Urinary bladder (tissue), 4 donors: ENCODE results near the gene SOX15. TPM values are rescaled to one million over a fixed set of nuclear protein-coding genes. Genes with fewer than 3 reads are reported as not detected.

Experiments used
- DNase-seq: peaks from one replicate; pipeline ENCODE4 v3.0.0-alpha.2; 2015; ENCODE audit errors: extremely low spot score
- H3K27ac ChIP-seq: one replicate; pipeline ENCODE4 v1.5.1; 2013; ENCODE audit warnings: low read depth, mild to moderate bottlenecking, moderate library complexity
- H3K36me3 ChIP-seq: one replicate; pipeline ENCODE4 v1.6.1; 2013; ENCODE audit warnings: mild to moderate bottlenecking, moderate library complexity; ENCODE audit not compliant: insufficient read depth
- H3K4me1 ChIP-seq: one replicate; pipeline ENCODE4 v1.6.1; 2013; ENCODE audit warnings: mild to moderate bottlenecking, moderate library complexity; ENCODE audit not compliant: insufficient read depth
- H3K4me3 ChIP-seq: one replicate; pipeline ENCODE4 v1.5.1; 2013; ENCODE audit warnings: low read depth, low read length
- WGBS: extraction: QIAGEN DNeasy Blood & Tissue Kit; methylation state at CpG from one replicate; pipeline ENCODE4 v1.1.7; 2013; 5-methylcytosine and 5-hydroxymethylcytosine counted together
- polyA plus RNA-seq: library from polyadenylated mRNA; stranded (reverse); fragments of 200-250 nt; gene quantifications from one replicate; pipeline ENCODE4 v1.2.3, GENCODE V29; 2013
- total RNA-seq: library from RNA; depleted of rRNA; stranded (reverse); fragments of >200 nt; gene quantifications from one replicate; pipeline ENCODE4 v1.2.3, GENCODE V29; 2014
- donor health status: healthy with polysubstance abuse.
- donor health status: healthy.

The SOX15 gene
- total and polyA plus RNA-seq, 2 donors = 1.2 to 15.3 TPM

DNA sequence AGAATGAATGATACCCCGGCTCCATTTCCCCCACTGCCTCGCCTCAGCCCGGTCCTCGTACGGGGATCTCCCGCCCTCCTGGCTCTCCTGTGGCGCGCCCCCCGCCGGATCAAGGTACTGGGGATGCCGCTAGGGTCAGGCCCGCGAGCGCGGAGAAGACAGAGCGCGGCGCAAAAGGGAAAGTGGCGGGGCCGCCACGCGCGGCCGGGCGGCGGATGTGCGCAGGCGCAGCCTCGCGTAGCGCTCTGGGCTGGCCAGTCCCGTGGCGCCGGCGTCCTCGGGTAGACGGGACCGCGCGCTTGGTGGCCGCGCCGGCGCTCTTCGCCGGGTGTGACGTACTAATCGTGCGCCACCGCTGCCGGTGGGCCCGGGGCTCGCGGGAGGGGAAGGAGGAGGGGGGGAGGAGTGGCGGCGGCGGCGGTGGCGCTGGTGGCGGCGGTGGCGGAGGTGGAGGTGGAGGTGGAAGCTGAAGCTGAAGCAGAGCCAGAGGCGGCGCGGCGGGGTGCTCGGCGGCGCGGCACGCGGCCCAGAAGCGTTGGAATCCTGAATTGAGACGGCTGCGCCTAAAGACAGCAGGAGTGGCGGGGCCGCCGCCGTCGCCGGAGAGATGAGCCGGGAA, 28.2 kb downstream of the SOX15 start, which contains the start of gene SENP3:
SENP3 (plus strand) TSS at position 331 of the 619 bp plus-strand sequence. CDS start 1,158 bp downstream, outside the sequence.
- Histone ChIP-seq H3K4me1 (no peaks in the 10 kb centered on the region), H3K4me3 (peak within 1 kb of the TSS; percentile 84), H3K27ac (peak within 1 kb of the TSS; percentile 76), H3K36me3 (peaks cover 2% of the 10 kb centered on the region)
- no peak for DNase-seq
- WGBS = under 1% methylated on average over 82 of the region's 82 CpGs

DNA sequence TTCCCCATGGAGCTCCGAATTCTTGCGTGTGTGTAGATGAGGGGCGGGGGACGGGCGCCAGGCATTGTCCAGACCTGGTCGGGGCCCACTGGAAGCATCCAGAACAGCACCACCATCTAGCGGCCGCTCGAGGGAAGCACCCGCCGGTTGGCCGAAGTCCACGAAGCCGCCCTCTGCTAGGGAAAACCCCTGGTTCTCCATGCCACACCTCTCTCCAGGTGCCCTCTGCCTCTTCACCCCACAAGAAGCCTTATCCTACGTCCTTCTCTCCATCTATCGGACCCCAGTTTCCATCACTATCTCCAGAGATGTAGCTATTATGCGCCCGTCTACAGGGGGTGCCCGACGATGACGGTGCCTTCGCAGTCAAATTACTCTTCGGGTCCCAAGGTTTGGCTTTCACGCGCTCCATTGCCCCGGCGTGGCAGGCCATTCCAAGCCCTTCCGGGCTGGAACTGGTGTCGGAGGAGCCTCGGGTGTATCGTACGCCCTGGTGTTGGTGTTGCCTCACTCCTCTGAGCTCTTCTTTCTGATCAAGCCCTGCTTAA, 28.8 kb downstream of the SOX15 start:
- Histone ChIP-seq H3K4me1 (no peaks in the 10 kb centered on the region), H3K36me3 (peaks cover 2% of the 10 kb centered on the region), H3K27ac (peak overlapping the region; percentile 70), H3K4me3 (peak overlapping the region; percentile 84)
- no peak for DNase-seq
- WGBS = under 1% methylated on average over 32 of the region's 32 CpGs

DNA sequence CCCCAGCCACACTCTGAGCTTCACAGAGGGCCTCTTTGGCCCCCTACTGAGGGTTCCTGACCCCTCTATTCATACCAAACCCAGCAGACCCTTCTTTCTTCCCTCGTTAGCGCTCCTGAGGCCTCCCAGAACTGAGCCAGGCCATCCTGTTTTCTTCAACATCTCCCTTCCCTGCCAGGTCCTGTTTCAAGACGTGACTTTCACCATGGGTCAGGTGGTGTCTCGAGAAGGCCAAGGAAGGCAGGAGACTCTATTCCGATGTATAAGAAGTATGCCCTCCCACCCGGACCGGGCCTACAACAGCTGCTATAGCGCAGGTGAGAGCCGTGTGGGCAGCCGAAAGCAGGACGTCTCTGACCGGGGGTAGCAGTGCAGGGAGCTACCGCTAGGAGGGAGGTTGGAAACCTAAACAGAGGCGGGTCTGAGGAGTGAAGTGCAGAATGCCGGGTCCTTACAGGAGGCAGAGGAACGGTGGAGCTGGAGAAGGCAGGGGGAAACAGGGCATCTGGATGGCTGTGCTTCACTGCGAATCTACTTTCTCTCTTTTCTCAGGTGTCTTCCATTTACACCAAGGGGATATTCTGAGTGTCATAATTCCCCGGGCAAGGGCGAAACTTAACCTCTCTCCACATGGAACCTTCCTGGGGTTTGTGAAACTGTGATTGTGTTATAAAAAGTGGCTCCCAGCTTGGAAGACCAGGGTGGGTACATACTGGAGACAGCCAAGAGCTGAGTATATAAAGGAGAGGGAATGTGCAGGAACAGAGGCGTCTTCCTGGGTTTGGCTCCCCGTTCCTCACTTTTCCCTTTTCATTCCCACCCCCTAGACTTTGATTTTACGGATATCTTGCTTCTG, 29.5 kb downstream of the SOX15 start:
- no peak for DNase-seq
- WGBS = 26% methylated on average over 22 of the region's 22 CpGs
- Histone ChIP-seq H3K4me3 (no peak overlapping the region), H3K4me1 (no peaks in the 10 kb centered on the region), H3K27ac (no peak overlapping the region), H3K36me3 (peaks cover 1% of the 10 kb centered on the region)

DNA sequence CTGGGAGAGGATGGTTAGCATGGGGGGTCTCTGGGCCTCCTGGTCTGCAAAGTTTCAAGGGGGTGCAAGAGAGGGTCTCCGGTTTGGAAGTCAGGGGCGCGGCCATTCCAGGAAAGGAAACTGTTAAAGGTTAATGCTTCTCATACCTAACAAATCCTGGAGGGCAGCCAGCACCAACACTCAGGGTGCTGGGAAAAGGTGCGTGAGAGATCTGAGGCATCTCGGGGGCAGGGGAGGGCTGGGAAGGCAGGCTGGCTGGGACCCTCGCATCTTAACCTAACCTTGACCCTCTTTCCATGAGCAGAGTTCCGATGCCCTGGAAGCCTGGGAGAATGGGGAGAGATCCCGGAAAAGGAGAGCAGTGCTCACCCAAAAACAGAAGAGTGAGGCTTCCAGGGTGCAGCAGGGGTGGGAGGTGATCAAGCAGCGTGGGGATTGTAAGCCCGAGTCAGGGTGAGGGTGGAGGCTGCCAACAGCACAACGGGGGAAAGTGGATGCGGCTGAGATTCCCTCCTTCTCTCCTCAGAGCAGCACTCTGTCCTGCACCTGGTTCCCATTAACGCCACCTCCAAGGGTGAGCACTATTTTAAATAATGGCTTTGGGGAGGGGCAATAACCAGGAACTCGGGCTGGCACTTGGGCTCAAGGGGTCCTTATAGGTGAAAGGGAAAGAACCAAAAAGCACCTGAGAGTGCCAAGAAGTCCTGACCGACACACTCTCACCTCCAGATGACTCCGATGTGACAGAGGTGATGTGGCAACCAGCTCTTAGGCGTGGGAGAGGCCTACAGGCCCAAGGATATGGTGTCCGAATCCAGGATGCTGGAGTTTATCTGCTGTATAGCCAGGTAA, 30.3 kb downstream of the SOX15 start:
- H3K4me1 ChIP-seq = no peaks in the 10 kb centered on the region
- DNase-seq = no peak

DNA sequence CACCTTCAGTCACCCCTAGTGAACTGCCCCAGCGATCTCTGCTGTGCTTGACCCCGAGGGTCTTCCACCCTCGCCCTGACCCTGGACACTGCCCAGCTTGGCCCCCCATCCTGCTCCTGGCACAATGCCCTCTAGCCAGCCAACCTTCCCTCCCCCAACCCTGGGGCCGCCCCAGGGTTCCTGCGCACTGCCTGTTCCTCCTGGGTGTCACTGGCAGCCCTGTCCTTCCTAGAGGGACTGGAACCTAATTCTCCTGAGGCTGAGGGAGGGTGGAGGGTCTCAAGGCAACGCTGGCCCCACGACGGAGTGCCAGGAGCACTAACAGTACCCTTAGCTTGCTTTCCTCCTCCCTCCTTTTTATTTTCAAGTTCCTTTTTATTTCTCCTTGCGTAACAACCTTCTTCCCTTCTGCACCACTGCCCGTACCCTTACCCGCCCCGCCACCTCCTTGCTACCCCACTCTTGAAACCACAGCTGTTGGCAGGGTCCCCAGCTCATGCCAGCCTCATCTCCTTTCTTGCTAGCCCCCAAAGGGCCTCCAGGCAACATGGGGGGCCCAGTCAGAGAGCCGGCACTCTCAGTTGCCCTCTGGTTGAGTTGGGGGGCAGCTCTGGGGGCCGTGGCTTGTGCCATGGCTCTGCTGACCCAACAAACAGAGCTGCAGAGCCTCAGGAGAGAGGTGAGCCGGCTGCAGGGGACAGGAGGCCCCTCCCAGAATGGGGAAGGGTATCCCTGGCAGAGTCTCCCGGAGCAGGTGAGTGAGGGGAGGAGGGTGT, 31.2 kb downstream of the SOX15 start, which contains the start of gene TNFSF13:
TNFSF13 (plus strand) TSS at position 207 of the 776 bp plus-strand sequence; CDS start at position 497, 290 bp downstream.
- Histone ChIP-seq H3K4me1 (no peaks in the 10 kb centered on the region), H3K36me3 (no peaks in the 10 kb centered on the region), H3K4me3 (no peak within 1 kb of the TSS), H3K27ac (peak within 1 kb of the TSS; percentile 87)
- WGBS = 47% methylated on average over 16 of the region's 16 CpGs
- DNase-seq = no peak

More for the DNA sequence above, 30.3 kb downstream of the SOX15 start:
- 79% methylated on average over 18 of the region's 18 CpGs for WGBS
- H3K4me3 ChIP-seq = no peak overlapping the region
- no peak overlapping the region for H3K27ac ChIP-seq
- no peaks in the 10 kb centered on the region for H3K36me3 ChIP-seq

DNA sequence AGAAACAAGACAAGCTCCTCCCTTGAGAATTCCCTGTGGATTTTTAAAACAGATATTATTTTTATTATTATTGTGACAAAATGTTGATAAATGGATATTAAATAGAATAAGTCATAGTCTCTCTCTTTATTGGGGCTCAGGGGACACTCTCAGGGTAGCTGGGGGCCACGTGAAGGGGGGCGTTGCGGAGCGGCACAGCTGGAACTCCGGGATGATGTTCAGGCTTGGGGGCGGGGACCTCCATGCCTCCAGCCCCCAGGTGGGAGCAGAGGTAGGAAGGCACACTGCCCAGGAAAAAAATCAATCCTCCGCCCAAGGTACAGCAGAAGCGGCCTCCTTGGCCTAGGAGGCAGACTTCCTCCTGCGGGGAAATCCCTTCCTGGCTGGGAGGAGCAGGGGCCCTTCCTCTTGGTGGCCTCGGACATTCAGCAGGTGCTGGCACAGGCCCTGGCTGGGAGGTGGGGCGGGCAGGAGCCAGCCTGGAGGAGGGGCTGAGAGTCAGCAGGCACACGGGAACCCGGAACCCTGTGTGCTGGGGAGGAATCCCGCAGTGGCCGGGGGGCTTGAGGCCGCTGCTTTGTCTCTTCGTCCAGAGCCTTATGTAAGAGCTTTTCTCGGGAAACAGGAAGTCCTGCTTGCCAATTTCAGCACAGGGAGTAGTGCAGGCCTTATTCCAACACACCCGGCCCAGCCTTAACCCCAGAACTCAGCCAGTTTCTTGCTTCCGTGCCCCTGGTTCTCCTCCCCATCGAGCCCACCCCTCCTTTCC, 31.9 kb downstream of the SOX15 start:
- Histone ChIP-seq H3K36me3 (no peaks in the 10 kb centered on the region), H3K27ac (peak overlapping the region; percentile 87), H3K4me1 (no peaks in the 10 kb centered on the region), H3K4me3 (no peak overlapping the region)
- 12% methylated on average over 21 of the region's 21 CpGs for WGBS
- DNase-seq = no peak

DNA sequence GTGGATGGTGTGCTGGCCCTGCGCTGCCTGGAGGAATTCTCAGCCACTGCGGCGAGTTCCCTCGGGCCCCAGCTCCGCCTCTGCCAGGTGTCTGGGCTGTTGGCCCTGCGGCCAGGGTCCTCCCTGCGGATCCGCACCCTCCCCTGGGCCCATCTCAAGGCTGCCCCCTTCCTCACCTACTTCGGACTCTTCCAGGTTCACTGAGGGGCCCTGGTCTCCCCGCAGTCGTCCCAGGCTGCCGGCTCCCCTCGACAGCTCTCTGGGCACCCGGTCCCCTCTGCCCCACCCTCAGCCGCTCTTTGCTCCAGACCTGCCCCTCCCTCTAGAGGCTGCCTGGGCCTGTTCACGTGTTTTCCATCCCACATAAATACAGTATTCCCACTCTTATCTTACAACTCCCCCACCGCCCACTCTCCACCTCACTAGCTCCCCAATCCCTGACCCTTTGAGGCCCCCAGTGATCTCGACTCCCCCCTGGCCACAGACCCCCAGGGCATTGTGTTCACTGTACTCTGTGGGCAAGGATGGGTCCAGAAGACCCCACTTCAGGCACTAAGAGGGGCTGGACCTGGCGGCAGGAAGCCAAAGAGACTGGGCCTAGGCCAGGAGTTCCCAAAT, 32.6 kb downstream of the SOX15 start:
- Histone ChIP-seq H3K4me3 (no peak overlapping the region), H3K4me1 (no peaks in the 10 kb centered on the region), H3K27ac (peak overlapping the region; percentile 87), H3K36me3 (no peaks in the 10 kb centered on the region)
- WGBS = 51% methylated on average over 19 of the region's 19 CpGs
- no peak for DNase-seq

DNA sequence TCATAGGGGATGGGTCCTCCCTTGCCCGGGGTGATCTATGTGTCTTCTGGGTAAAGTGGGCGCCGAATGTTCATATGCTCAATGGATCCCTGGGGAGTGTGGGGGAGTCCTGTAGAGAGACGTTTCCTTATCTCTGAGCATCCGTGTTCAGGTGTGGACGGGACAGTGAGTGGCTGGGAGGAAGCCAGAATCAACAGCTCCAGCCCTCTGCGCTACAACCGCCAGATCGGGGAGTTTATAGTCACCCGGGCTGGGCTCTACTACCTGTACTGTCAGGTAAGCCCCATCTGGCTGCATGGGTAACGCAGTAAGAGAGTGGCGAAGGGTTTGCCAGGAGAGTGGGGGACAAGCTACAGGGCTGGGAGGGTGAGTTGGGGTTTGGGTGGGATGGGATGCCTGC, 33.3 kb downstream of the SOX15 start:
- 87% methylated on average over 12 of the region's 12 CpGs for WGBS
- no peak for DNase-seq
- no peaks in the 10 kb centered on the region for H3K4me1 ChIP-seq
- no peak overlapping the region for H3K4me3 ChIP-seq
- no peak overlapping the region for H3K27ac ChIP-seq
- H3K36me3 ChIP-seq = no peaks in the 10 kb centered on the region

DNA sequence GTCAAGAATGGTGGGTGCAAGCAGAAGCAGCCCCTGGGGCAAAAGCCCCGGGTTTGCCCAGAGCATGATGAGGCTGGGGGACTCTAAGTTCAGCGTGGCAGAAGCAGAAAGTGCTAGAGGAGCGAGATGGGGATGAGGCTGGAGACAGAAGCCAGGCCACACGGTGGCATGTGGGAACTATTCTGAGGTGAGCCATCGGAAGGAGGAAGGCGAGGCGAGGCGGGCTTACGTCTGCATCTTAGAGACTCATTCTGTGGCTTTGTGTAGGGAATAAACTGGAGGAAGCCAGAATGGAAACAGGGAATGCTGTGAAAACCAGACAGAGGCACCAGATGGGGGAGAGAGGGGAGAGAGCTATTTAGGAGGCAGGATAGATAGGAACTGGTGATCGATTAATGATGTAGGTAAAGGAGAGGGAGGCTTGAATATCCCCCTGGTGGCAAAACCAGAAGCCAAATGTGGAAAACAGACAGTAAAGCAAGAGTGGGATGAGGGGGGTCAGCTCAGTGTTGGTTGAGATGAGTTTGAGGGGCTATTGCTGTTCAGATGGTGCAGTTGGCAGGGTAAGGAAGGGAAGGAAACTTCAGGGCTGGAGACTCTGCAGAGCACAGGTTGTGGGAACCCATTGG, 34.5 kb downstream of the SOX15 start:
- DNase-seq = no peak
- Histone ChIP-seq H3K36me3 (no peaks in the 10 kb centered on the region), H3K4me1 (no peaks in the 10 kb centered on the region), H3K4me3 (no peak overlapping the region), H3K27ac (no peak overlapping the region)
- WGBS = 57% methylated on average over 10 of the region's 10 CpGs

DNA sequence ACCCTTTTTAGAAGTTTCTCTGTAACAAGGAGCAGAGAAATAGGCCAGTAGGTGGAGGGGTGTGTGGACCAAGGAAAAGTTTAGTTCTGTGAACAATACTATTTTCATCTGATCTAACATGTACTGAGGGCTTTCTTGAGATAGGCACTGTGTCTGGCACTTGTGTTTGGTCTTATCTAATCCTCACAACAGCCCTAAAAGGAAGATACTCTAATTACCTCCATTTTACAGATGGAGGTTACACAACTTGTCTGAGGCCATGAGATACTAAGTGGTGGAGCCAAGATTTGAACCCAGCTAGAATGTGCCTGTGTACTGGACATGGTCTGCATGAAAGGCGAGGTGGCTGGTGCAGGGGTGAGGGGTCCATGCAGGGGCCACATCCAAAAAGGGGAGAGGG, 36.5 kb downstream of the SOX15 start:
- no peak overlapping the region for H3K27ac ChIP-seq
- no peak for DNase-seq
- no peaks in the 10 kb centered on the region for H3K4me1 ChIP-seq
- WGBS = 100% methylated on average over 1 of the region's 1 CpG
- no peaks in the 10 kb centered on the region for H3K36me3 ChIP-seq
- no peak overlapping the region for H3K4me3 ChIP-seq

DNA sequence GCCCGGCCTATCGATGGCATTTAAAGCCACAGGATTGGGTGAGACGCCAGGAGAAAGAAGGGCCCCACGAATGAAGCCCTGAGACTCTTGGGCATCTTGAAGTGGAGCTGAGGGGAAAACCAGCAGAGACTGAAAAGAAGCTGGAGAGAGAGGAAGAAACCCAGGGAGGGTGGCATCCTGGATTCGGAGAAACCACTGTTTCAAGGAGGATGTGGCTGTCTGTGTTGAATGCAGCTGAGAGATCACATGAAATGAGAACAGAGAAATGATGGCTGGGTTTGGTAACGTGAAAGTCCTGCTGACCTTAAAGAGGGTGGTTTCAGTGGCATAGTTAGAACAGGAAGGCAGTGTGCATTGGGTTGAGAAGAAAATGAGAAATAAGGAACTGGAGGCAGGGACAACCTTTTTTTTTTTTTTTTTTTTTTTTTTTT, 37.3 kb downstream of the SOX15 start:
- no peak for DNase-seq
- Histone ChIP-seq H3K4me3 (no peak overlapping the region), H3K27ac (no peak overlapping the region), H3K4me1 (no peaks in the 10 kb centered on the region), H3K36me3 (no peaks in the 10 kb centered on the region)
- WGBS = 83% methylated on average over 6 of the region's 6 CpGs
